NCI-H2107 (cell line): ENCODE measurements around the gene CACNA1I.
"Not testable (repeated sequence)": the region's sequence is repeated elsewhere in the genome, so short reads cannot be mapped to it uniquely, and the experiment has no call there.

Experiments used
- DNase-seq: peaks from one replicate; lab custom pipeline; 2025; lab: John Stamatoyannopoulos, UW

CACNA1I gene

DNA sequence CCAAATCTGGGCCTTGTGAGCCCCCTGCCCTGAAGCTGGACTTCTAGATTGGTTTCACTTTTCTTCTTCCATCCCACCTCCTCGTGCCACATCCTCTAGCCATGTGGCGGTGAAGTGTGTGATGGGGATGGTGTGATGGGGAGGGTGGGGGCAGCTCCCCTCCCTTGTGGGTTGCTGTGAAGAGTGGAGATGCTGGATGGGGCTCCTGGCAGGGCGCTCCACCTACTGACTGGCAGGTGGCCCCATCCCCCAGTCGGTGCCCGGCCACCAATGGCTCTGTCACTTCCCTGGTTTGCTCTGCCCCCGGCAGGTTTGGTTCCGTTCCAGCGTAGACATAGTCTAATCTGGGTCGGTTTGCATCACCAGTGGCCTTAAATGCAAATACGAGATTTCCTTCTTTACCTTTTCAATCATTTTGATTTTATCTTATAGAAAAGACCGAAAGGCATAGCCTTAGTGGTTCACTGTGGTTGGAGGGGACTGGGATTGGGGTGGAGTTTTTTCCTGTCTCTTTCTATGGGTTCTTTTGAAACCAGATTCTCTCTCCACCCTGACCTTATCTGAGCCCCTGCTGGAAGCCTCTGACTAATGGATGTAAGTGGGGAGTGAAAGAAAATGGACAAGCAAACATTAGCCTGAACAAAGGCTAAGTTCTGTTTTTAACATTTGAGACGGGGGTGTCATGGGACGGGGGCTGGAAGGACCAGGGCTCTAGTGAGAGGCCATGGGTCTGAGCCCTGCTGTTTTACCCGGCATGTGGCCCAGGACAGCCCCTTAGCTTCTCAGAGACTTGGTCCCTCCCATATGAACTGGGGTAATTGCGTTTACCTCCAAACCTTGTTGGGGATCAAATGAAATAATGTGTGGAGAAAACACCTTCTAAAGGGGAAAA lies 149.3 kb downstream of the CACNA1I start:
- no peak for DNase-seq

DNA sequence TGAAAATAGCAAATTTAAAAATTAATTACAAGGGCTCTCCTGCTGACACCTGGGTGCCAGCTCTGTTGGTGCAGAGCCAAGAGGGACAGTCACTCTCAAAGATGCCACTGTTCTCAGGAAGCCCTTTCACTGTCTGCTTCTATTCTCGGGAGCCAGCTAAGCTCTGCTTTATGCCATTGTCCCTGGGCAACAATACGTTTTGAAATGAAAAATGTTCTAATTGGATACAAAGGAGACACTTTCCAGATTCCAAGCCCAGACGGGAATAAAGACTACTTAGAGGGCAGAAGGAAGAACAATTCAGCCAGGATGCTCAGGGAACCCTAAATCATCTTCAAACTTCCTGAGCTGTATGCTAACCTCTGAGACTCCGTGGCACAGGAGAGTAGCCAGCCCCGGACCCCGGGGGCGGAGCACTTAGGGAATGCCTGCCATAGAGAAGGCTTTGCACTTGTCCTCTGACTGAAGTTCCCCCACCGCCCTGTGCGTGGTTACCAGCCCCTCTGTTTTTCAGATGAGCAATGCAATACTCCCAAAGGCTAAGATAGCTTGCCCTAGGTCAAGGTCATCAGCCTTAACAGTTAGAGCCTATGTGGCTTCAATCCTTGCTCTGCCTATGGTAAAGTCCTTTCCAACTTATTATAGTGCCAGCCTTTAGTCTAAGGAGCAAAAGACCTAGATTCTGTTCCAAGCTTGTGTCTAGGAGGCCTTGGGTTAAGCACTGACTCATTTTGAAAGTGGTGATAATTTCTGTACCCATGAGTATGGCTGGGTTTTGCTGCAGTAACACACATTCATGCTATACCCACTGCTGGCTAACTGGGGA lies 150.9 kb downstream of the CACNA1I start:
- DNase-seq: no peak

DNA sequence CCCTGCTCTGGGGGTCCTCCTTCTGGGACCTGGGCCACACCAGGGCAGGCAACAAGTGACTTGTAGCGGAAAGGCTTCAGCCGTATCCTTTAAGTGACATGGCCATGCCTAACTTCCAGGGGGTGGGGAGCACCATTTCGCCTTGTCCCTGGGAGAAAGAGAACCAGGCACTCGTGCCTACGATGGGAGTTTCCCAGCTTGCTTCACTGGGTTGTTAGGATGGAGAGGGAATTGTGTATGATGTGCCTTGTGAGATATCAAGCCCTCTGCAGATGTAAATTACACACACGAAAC lies 151.4 kb downstream of the CACNA1I start:
- DNase-seq: no peak

DNA sequence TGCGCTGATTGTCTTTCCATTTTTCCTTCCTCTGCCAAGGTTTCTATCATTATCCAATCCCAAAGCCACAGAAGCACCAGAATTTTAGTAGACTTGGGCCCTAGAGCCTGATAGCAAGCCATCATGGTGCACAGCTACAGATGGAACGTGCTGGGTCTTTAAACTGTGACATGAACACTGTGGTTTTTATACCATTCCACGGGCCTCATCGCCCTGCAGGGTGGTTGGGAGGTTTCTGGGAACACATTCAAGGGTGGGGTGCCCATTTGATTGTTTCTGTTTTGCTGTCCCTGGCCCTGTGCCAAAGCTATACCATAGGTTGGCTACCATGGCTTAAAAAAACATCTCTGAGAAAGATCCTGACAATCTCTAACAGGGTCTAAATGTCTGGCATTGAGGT lies 151.9 kb downstream of the CACNA1I start:
- DNase-seq: no peak

DNA sequence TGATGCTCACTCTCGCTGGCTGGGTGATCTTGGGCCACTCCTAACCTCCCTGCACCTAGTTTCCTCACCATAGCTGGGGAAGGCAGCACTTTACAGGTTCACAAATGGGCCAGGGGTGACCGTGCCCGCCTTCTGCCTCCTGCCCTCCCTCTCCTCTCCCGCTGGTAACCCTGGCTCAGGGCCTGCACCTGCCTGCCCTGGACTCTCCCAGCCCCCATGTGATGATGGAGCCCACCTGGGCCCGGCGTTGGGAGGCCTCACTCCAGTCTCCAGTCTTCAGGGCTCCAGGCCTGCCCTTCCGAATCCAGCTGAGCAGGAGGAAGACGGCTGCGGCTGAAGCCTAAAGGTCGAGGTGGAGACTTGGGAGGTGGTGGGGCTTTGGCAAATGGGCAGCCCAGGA lies 152.9 kb downstream of the CACNA1I start:
- no peak for DNase-seq

- DNase-seq: no peak
Measured at GRCh38 chr22:39723899-39724351, 153.4 kb downstream of the CACNA1I start.

GRCh38 chr22:39724390-39724789 lies 153.8 kb downstream of the CACNA1I start:
- no peak for DNase-seq

GRCh38 chr22:39724857-39725256 lies 154.3 kb downstream of the CACNA1I start:
- DNase-seq: no peak

- DNase-seq: no peak
Measured at GRCh38 chr22:39725351-39726035, 154.9 kb downstream of the CACNA1I start.

- no peak for DNase-seq
Measured at GRCh38 chr22:39727541-39727940, 157.0 kb downstream of the CACNA1I start.

DNA sequence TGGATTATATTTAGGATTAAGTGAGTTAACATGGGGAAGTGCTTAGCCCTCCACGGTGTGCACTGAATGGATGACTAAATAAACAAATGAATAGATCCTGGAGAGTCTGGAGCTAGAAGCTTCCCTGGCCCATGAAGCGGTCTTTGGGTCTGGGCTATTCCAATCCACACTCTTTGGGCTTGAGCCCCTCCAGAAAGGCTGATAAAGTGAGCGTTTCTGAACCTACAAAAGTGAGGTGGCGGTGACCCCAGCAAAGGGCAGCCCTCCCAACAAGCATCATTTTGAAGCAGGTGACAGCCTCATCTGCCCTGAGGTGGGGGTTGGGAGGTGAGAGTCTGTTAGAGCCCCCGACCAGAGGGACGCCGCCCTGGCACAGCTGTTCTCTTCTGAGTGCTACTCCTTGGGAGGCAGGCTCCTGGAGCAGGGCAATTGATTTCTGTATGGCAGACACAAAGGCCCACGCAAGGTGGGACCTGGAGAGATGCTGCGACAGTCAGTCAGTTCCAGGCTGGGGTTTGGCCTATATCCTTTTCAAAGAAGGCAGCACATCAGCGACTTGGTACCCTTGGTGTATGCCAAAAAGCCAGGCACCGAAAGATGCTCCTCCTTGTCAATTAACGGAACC lies 157.8 kb downstream of the CACNA1I start:
- DNase-seq: no peak

GRCh38 chr22:39729141-39729934 lies 158.8 kb downstream of the CACNA1I start:
- no peak for DNase-seq

GRCh38 chr22:39731481-39731880 lies 160.9 kb downstream of the CACNA1I start:
- no peak for DNase-seq

DNA sequence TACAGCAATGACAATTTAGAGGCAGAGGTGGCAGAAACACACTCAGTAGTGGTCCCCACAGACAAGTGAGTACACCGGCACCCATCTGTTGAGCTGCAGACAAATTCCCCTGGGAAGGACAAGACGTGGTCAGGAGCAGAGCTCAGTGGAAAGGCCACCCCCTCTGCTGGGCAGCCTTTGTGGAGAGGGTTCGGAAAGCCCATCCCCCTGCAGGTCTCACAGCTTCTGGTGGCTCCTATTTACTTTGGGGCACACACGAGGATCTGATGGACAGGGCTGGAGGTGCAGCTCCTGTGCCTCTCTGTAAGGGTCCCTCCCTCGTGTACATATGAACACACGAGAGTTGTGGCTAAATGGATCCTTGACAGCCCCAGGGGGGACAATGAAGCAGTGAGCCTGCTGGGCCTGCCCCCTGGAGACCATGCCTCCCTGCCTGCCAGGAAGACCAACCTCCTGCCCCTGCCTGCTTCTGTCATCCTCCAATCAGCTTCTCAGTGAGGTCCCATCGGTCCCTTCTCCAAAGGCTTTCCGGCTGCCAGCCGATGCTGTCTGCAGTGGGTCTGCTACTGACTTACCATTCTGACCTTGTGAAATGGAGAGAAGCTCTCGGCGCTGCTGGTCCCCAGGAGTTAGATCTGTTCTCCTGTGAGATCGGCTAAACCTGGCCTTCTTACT lies 161.5 kb downstream of the CACNA1I start:
- DNase-seq: no peak

DNA sequence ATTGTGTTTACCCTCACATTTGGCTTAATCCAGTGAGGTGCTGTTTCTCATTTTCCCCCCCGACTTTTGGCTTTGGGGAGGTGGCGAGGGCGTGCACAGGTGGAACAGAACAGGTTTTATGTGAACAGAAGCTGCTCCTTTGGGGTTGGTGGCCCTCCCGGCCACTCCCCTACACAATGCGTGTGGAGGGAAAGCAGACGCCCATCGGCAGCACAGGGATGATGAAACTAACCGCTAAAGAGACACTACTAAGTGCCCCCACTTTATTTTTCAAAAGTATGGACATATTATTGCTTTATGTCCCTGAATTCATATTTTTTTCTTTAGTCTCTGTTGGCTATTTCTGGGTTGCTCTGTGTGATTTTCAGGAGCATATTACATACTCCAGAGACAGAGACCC lies 162.1 kb downstream of the CACNA1I start:
- DNase-seq: no peak

DNA sequence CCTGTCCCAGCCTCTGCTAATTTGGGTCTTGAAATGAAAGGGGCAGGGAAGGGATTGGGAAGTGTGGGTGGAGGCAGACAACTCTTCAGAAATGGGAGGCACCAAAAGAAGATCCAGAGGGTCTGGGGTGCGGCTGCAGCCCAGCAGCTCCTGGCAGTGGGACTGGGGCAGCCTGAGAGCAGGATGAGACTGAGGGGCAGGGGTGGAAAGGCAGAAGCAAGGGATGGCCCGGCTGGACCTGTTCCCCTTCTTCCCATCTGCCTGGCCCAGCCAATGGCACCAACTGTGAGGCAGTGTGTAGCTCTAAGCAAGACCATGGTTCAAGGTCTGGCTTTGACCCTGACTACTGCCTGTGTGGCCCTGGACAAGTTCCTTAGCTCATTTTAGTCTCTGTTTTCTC lies 162.6 kb downstream of the CACNA1I start:
- DNase-seq: no peak

GRCh38 chr22:39734046-39734445 lies 163.5 kb downstream of the CACNA1I start:
- not testable (repeated sequence) for DNase-seq

DNA sequence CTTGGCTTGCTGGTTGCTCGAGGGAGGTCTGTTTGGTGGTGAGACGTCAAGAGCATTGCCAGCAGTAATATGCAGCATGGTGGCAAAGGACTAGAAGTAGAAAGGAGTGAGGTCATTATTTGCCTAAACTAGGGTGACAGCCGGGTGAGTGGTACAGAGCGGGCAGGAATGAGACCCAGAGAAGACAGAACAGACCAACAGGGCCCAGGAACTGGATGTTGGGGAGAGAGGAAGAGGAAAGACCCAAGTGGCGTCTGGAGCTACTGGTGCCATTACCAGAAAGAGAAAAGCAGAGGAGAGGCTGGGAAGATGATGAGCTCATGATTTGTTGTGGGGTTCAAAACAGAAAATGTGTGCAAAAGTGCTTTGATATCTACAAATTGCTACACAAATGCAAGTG lies 164.3 kb downstream of the CACNA1I start:
- no peak for DNase-seq

DNA sequence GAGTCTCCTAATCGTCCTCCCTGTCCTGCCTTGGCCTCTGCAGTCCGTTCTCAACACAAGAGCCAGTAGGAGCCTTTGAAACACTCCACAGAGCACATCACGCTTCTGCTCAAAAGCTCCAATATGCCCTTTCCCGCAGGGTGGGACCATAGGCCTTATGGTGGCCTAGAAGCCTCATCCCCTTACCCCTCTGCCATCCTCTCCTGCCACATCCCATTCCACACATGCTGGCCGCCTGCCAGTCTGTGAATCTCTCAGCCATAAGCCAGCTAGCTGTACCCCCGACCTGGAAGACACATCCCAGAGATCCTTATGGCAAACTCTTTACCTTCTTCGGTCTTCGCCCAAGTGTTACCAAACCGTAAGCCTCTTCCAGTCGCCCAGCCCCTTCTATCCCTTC lies 165.2 kb downstream of the CACNA1I start:
- DNase-seq: no peak

- DNase-seq: no peak
Measured at GRCh38 chr22:39738746-39739145, 168.2 kb downstream of the CACNA1I start.
